ENCODE data around the gene ZBTB32.

DNA sequence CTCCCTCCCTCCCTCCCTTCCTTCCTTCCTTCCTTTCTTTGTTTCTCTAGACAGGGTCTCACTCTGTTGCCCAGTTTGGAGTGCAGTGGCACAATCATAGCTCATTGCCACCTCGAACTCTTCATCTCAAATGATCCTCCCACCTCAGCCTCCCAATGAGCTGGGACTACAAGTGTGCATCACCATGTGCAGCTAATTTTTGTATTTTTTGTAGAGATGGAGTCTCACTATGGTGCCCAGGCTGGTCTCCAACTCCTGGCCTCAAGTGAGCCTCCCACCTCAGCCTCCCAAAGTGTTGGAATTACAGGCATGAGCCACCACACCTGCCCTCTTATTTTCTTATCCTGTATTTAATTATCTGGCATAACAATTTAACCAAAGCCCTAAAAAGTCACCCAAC is 33.7 kb upstream of the ZBTB32 start:
- no peak for TF ChIP-seq POLR2A (IDR thresholded peaks at IDR 0.05)
- TF ChIP-seq, protein P1, sequence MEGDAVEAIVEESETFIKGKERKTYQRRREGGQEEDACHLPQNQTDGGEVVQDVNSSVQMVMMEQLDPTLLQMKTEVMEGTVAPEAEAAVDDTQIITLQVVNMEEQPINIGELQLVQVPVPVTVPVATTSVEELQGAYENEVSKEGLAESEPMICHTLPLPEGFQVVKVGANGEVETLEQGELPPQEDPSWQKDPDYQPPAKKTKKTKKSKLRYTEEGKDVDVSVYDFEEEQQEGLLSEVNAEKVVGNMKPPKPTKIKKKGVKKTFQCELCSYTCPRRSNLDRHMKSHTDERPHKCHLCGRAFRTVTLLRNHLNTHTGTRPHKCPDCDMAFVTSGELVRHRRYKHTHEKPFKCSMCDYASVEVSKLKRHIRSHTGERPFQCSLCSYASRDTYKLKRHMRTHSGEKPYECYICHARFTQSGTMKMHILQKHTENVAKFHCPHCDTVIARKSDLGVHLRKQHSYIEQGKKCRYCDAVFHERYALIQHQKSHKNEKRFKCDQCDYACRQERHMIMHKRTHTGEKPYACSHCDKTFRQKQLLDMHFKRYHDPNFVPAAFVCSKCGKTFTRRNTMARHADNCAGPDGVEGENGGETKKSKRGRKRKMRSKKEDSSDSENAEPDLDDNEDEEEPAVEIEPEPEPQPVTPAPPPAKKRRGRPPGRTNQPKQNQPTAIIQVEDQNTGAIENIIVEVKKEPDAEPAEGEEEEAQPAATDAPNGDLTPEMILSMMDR (IDR thresholded peaks at IDR 0.05), result no peak
- TF ChIP-seq POLR2AphosphoS5 (IDR thresholded peaks at IDR 0.05), result no peak

All from upper lobe of left lung (tissue), 4 donors.